Kidney epithelial cell (primary cell): ENCODE results near the gene POU2F1. TPM values are rescaled to one million over a fixed set of nuclear protein-coding genes. Genes with fewer than 3 reads are reported as not detected.

ENCODE experiments used
- DNase-seq: peaks from one replicate; pipeline ENCODE4 v3.0.0-alpha.2; 2010; ENCODE audit warnings: low read depth
- H3K27me3 ChIP-seq: 2 replicates; pipeline ENCODE4 v1.6.0; 2011; ENCODE audit warnings: low read length; ENCODE audit not compliant: control insufficient read depth, insufficient read depth
- H3K36me3 ChIP-seq: 2 replicates; pipeline ENCODE4 v1.5.1; 2011; ENCODE audit warnings: low read length; ENCODE audit not compliant: control insufficient read depth, insufficient read depth
- H3K4me3 ChIP-seq: 2 replicates; pipeline ENCODE4 v1.5.1; 2011; ENCODE audit warnings: low read depth, mild to moderate bottlenecking, control low read depth, low read length
- total RNA-seq: library from RNA; depleted of rRNA; stranded (reverse); fragments of >200 nt; gene quantifications from 2 replicates; pipeline ENCODE4 v1.2.3, GENCODE V29; 2015
- TF ChIP-seq, protein P1 (sequence below): IDR thresholded peaks from 2 replicates; pipeline ENCODE4 v1.5.1; 2011; ENCODE audit warnings: mild to moderate bottlenecking, moderate library complexity, low read length, control low read depth, inconsistent platforms; ENCODE audit not compliant: insufficient read depth, poor library complexity, severe bottlenecking

POU2F1 gene
- total RNA-seq, 1 donor from 2014 or later: 8.4 TPM

DNA sequence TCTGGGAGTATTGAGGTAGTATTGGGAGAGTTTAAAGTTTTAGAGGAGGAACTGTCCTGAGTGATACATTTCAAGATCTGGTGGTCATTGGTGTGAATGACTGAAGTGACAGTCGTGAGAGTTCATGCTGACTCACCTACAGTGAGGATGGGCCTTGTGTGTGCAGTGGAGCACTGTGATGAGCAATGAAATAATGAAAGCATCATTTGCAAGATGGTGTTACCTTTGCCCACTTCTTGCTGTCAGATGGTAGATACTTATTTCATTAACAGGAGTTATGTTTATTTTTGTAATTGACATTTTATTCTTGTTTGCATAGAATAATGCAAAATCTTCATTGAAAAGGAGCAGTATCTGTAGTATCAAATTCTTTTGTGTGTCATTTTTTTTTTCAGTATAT, 29.0 kb downstream of the POU2F1 start:
- DNase-seq: no peak
- H3K4me3 ChIP-seq: no peak overlapping the region
- no peaks in the 10 kb centered on the region for H3K36me3 ChIP-seq
- TF ChIP-seq, protein P1, sequence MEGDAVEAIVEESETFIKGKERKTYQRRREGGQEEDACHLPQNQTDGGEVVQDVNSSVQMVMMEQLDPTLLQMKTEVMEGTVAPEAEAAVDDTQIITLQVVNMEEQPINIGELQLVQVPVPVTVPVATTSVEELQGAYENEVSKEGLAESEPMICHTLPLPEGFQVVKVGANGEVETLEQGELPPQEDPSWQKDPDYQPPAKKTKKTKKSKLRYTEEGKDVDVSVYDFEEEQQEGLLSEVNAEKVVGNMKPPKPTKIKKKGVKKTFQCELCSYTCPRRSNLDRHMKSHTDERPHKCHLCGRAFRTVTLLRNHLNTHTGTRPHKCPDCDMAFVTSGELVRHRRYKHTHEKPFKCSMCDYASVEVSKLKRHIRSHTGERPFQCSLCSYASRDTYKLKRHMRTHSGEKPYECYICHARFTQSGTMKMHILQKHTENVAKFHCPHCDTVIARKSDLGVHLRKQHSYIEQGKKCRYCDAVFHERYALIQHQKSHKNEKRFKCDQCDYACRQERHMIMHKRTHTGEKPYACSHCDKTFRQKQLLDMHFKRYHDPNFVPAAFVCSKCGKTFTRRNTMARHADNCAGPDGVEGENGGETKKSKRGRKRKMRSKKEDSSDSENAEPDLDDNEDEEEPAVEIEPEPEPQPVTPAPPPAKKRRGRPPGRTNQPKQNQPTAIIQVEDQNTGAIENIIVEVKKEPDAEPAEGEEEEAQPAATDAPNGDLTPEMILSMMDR: no peak
- H3K27me3 ChIP-seq: no peaks in the 10 kb centered on the region

DNA sequence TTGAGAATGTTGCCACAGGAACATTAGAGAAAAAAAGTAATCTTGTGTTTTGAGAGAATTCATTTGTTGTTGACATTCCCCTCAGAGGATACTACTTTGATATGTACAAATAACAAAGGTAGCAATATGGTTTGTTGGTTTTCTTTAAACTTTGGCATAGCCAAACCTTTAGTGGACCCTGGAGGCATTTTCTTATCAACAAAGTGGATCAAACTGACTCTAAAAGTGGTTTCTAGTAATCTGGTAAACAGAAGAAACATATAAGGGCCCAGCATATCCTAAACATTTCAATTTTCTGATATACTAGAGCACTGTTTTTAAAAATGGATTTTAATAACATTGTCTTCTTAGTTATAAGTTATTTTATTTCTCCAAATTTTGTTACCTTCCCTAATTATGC, 29.8 kb downstream of the POU2F1 start:
- Histone ChIP-seq H3K36me3 (no peaks in the 10 kb centered on the region), H3K27me3 (no peaks in the 10 kb centered on the region), H3K4me3 (no peak overlapping the region)
- no peak for DNase-seq
- TF ChIP-seq, protein P1: no peak

DNA sequence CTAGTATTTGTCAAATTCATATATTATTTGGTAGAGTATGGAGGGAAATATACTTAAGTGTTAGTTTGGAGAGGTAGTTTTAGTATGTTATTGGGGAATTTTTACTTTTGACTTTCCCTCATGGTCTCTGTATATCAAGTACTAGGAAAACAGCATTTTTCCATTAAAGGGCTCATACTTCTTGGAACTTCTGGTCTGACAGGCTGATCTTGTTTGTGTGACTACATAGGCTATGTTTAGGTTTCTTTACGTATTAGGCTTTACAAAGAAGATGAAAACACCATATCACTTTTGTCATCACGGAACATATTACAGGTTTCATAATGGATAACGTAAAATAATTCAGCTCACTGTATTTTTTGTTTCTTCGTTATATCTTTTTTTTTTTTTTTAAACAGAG, 30.8 kb downstream of the POU2F1 start:
- Histone ChIP-seq H3K4me3 (no peak overlapping the region), H3K36me3 (no peaks in the 10 kb centered on the region), H3K27me3 (no peaks in the 10 kb centered on the region)
- no peak for DNase-seq
- TF ChIP-seq, protein P1: no peak

DNA sequence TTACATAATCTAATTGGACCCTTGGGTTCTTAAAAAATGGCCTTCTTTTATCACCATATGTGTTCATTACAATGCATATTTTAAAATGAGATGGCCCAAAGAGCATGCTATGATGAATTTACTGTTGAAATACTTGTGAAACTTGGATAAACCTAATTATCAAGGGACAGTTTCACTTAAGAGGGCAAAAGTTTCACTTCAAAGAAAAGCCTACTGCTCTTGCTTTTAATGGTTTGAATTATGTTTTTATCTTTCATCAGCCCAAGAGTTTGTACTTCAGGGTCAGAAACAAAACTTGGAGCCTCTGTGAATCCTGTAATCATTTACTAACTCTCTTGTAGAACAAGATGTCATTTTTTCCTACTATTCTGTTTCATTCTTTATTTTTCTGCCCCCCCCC, 32.3 kb downstream of the POU2F1 start:
- Histone ChIP-seq H3K36me3 (no peaks in the 10 kb centered on the region), H3K27me3 (no peaks in the 10 kb centered on the region), H3K4me3 (no peak overlapping the region)
- TF ChIP-seq, protein P1: no peak
- no peak for DNase-seq

DNA sequence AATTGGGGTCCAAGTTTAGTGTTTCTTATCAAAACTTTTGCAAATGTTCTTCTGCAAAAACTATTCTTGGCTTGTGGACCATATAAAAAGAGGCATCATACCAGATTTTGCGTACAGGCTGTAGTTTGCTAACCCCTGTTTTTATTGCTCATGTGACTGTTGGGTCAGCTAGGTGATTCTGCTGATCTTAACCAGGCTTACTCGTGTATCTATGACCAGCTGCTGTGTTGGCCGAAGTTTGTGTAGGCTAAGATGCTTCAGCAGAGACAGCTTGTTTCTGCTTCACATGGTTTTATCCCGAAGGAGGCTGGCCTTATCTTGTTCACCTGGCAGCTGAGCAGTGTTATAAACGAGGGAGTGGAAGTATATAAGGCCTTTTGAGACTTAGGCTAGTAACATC, 38.2 kb downstream of the POU2F1 start:
- Histone ChIP-seq H3K4me3 (no peak overlapping the region), H3K27me3 (no peaks in the 10 kb centered on the region), H3K36me3 (no peaks in the 10 kb centered on the region)
- DNase-seq: no peak
- TF ChIP-seq, protein P1: no peak

DNA sequence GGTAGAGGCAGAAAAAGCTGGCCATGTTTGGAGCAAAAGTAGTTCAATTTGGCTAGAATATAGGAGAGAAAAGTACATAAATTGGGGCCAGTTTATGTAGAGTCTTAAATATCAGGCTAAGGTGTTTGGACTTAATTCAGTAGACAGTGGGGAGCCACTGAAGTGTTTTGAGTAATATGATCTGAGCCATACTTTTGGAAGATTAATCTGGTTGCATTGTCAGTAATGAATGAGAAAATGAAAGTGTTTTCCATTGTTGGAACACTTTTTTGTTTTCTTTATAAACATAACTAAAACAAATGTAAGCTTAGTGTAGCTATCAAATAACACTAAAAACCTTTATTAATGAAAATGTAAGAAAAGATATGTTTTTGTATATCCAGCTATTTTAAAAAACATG, 42.1 kb downstream of the POU2F1 start:
- Histone ChIP-seq H3K36me3 (no peaks in the 10 kb centered on the region), H3K4me3 (no peak overlapping the region), H3K27me3 (no peaks in the 10 kb centered on the region)
- DNase-seq: no peak
- TF ChIP-seq, protein P1: no peak
